ENCODE measurements around the gene LTF. TPM values are rescaled to one million over a fixed set of nuclear protein-coding genes. Genes with fewer than 3 reads are reported as not detected.
"Not testable (repeated sequence)": the region's sequence is repeated elsewhere in the genome, so short reads cannot be mapped to it uniquely, and the experiment has no call there.

The LTF gene
- total RNA-seq, 1 donor: 3.2 TPM

GRCh38 chr3:46447228-46447985, 17.3 kb downstream of the LTF start:
- DNase-seq (ENCODE audit: low read depth in 2 of 3, low spot score in 2 of 3): peak in 2 of 3 donors; percentile 38 to 77

- DNase-seq (ENCODE audit: low read depth in 2 of 3, low spot score in 2 of 3): peak in 2 of 3 donors; percentile 3 to 44
Observed at GRCh38 chr3:46442576-46443530, 21.9 kb downstream of the LTF start.

DNA sequence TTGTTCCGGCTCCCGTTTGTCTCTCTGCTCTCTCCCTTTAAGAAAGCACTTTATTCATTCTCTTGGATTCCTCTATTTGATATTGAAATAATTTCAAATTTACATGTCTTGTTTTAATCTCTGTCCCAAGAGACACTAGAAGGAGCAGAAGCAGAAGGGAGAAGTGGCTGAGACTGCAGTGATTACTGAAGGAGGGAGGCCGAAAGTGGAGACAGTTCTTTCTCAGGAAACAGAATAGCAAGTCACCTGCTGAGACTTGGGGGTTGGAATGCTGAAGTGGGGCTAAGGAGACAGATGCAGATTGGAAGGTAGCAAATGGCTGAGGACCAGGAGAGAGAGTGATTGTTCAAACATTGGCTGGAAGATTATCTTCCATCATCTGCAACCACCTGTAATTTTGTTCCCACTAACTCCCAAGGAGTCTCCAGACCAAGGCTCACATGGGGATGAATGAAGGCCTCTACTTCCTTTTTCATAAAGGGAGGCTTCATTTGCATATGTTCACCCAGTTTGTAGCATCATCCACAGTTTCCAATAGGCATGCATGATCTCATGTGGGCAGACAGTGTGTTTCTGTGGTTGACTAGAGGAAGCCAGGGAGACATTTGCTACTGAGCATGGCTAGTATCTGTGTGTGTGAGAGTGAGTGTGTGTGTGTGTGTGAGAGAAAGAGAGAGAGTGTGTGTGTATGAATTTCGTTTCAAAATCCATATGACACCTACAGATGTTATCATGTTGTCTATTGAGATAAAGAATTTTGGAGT, 24.0 kb downstream of the LTF start:
- DNase-seq (ENCODE audit: low read depth in 2 of 3, low spot score in 2 of 3): peak in 2 of 3 donors; percentile 56 to 82

GRCh38 chr3:46438831-46439230, 25.9 kb downstream of the LTF start:
- no peak for DNase-seq (ENCODE audit: low read depth in 2 of 3, low spot score in 2 of 3)

GRCh38 chr3:46435081-46435726, 29.5 kb downstream of the LTF start:
- DNase-seq (ENCODE audit: low read depth in 2 of 3, low spot score in 2 of 3): no peak

DNA sequence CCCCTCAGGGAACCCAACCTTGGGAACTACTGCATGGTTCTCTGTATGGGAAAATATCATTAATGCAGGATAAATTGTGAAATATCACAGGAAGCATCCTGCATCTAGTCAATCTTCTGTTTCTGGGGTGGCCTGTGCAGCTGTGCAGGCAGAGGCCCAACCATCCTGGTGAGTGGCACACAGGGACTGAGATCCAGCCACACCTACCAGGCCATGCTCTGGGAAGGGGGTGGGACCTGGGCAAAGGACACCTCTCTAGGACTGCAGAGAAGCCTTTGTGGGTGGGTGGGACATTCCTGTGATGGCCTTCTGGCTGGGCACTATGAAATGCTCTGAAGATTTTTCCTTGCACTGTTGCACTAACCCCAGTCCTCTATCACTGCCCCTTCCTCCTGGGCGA, 30.9 kb downstream of the LTF start:
- DNase-seq (ENCODE audit: low read depth in 2 of 3, low spot score in 2 of 3): no peak

GRCh38 chr3:46433118-46433517, 31.6 kb downstream of the LTF start:
- peak in 1 of 3 donors; percentile 46 for DNase-seq (ENCODE audit: low read depth in 2 of 3, low spot score in 2 of 3)

DNA sequence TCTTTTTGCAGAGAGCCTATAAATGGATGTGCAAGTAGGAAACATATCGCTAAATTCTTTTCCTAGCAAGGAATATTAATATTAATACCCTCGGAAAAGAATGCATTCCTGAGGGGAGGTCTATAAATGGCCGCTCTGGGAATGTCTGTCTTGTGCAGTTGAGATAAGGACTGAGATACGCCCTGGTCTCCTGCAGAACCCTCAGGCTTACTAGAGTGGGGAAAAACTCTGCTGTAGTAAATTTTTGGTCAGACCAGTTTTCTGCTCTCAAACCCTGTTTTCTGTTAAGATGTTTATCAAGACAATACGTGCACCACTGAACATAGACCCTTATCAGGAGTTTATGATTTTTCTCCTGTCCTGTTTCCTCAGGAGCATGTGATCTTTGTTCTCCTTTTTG, 32.8 kb downstream of the LTF start:
- not testable (repeated sequence) for DNase-seq (ENCODE audit: low read depth in 2 of 3, low spot score in 2 of 3)

GRCh38 chr3:46430879-46431278, 33.8 kb downstream of the LTF start:
- not testable (repeated sequence) for DNase-seq (ENCODE audit: low read depth in 2 of 3, low spot score in 2 of 3)

- no peak for DNase-seq (ENCODE audit: low read depth in 2 of 3, low spot score in 2 of 3)
Observed at GRCh38 chr3:46429671-46430070, 35.0 kb downstream of the LTF start.

DNA sequence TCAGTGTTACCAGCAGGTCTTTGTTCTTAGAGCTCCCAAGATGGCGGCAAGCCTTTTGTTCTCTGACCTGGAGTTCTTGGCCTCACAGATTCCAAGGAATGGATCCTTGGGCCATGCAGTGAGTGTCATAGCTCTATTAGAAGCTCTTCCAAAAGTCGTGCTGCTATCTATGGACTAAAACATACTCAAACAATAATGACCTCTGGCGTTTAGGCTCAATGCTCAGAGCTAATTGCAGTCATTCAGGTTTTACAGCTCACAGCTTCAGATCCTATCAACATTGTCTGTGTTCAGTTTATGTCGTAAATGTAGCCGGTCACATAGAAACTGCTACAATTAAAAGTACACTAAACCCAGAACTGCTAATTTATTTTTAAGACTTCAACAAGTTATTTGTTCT, 35.5 kb downstream of the LTF start:
- DNase-seq (ENCODE audit: low read depth in 2 of 3, low spot score in 2 of 3): no peak

DNA sequence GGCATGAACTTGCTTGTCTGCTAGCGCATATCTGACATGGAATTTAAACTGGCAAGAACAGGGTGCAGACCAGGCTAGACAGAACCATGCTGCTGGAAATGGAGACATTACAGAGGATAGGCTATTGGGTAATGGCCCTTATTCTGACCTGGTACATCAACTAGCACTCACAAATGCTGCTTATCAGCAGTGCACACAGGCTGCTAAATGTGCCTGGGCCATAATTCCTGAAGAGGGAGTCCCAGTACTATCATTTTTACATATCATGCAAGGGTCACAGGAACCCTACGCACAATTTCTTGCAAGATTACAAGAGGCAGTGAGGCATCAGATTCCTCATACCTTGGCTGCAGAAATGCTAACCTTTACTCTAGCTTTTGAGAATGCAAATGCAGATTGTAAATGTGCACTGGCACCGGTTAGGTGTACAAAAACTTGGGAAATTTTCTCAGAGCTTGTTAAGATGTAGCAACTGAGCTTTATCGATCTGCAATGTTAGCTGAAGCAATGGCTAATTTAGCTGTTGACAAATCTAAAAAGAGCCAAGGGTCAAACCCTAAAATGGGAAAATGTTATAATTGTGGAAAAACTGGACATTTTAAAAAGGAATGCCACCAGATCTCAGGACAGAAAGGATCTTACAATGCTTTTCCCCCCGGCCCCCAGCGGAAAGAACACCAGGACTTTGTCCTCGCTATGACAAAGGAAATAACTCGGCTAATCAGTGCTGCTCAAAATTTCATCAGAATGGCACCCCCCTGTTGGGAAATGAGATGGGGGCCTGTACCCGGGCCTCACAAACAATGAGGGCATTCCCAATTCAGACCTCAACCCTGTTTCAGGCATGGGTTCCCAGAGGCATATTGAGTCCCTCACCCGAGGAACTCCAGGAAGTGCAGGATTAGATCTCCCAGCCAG, 36.5 kb downstream of the LTF start:
- peak in 1 of 3 donors; percentile 36 for DNase-seq (ENCODE audit: low read depth in 2 of 3, low spot score in 2 of 3)

GRCh38 chr3:46427404-46427803, 37.3 kb downstream of the LTF start:
- not testable (repeated sequence) for DNase-seq (ENCODE audit: low read depth in 2 of 3, low spot score in 2 of 3)

- DNase-seq (ENCODE audit: low read depth in 2 of 3, low spot score in 2 of 3): peak in 1 of 3 donors; percentile 50
Observed at GRCh38 chr3:46426476-46426875, 38.2 kb downstream of the LTF start.

- DNase-seq (ENCODE audit: low read depth in 2 of 3, low spot score in 2 of 3): no peak
Observed at GRCh38 chr3:46423588-46423987, 41.1 kb downstream of the LTF start.

- DNase-seq (ENCODE audit: low read depth in 2 of 3, low spot score in 2 of 3): no peak
Observed at GRCh38 chr3:46422617-46423016, 42.1 kb downstream of the LTF start.

DNA sequence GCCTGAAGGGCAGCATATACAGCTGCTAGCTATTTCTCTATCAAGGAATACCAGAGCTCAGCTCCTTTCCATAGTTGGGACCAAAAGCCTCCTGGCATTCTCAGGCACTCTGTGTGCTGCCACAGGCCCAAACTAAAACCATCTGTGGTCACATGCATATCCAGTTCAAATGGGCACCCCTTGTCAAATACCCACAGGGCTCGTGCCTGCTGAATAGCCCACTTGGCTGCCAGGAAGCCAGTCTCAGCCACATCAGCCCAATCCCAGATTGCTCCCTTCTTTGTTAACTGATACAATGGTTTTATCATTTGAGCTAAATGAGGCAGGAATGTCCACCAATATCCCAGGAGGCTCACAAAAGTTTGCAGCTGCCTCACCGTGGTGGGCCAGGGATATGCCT, 43.8 kb downstream of the LTF start:
- DNase-seq (ENCODE audit: low read depth in 2 of 3, low spot score in 2 of 3): no peak

- DNase-seq (ENCODE audit: low read depth in 2 of 3, low spot score in 2 of 3): no peak
Observed at GRCh38 chr3:46419816-46420215, 44.9 kb downstream of the LTF start.

GRCh38 chr3:46417841-46418611, 46.7 kb downstream of the LTF start:
- no peak for DNase-seq (ENCODE audit: low read depth in 2 of 3, low spot score in 2 of 3)

Data from hematopoietic multipotent progenitor cell (in vitro differentiated cells).